Measurements from ENCODE around the gene EID1.

Gene EID1

GRCh38 chr15:48880070-48880634 lies 2.2 kb downstream of the EID1 start (continued):
- TF ChIP-seq ZBTB26 (tag by site-specific recombination; optimal IDR thresholded peaks at IDR 0.05) (no peak), MYNN (tag by site-specific recombination; IDR thresholded peaks at IDR 0.05; ENCODE audit: borderline replicate concordance) (no peak), ZEB2 (tag by site-specific recombination; IDR thresholded peaks at IDR 0.05) (0 out of 2 replicates have a peak, but pooled peaks have one; percentile 32), ZNF549 (tag by site-specific recombination; IDR thresholded peaks at IDR 0.05) (no peak), ZNF488 (tag by site-specific recombination; IDR thresholded peaks at IDR 0.05) (no peak), SALL2 (tag by site-specific recombination; IDR thresholded peaks at IDR 0.05; ENCODE audit: borderline replicate concordance) (no peak), GLIS2 (tag by site-specific recombination; IDR thresholded peaks at IDR 0.05) (no peak), ZNF473 (tag by site-specific recombination; IDR thresholded peaks at IDR 0.05) (no peak), YY1 (tag by site-specific recombination; IDR thresholded peaks at IDR 0.05) (no peak), ZXDB (tag by site-specific recombination; IDR thresholded peaks at IDR 0.05) (peak; percentile 30), ZNF311 (tag by site-specific recombination; IDR thresholded peaks at IDR 0.05; ENCODE audit: borderline replicate concordance) (no peak), ZNF791 (tag by site-specific recombination; IDR thresholded peaks at IDR 0.05) (no peak), ZSCAN18 (tag by site-specific recombination; IDR thresholded peaks at IDR 0.05) (no peak), ZNF654 (tag by site-specific recombination; IDR thresholded peaks at IDR 0.05; ENCODE audit: low read depth) (no peak), ZNF785 (tag by site-specific recombination; IDR thresholded peaks at IDR 0.05) (no peak), ZNF664 (tag by site-specific recombination; IDR thresholded peaks at IDR 0.05) (peak; percentile 15; the same call in 1 of the 2 replicates), ZNF610 (tag by site-specific recombination; IDR thresholded peaks at IDR 0.05; ENCODE audit: borderline replicate concordance) (no peak), YY2 (tag by site-specific recombination; IDR thresholded peaks at IDR 0.05) (no peak), KLF8 (tag by site-specific recombination; IDR thresholded peaks at IDR 0.05) (no peak), ZNF280C (tag by site-specific recombination; IDR thresholded peaks at IDR 0.05) (no peak), WT1 (tag by site-specific recombination; IDR thresholded peaks at IDR 0.05) (peak; percentile 53; the same call in 1 of the 2 replicates), ZNF623 (tag by site-specific recombination; IDR thresholded peaks at IDR 0.05) (no peak), ZBTB7A (tag by site-specific recombination; IDR thresholded peaks at IDR 0.05; ENCODE audit: low read depth) (no peak), ZNF202 (tag by site-specific recombination; IDR thresholded peaks at IDR 0.05; ENCODE audit: borderline replicate concordance) (no peak), ZBTB10 (tag by site-specific recombination; IDR thresholded peaks at IDR 0.05) (no peak), FEZF1 (tag by site-specific recombination; IDR thresholded peaks at IDR 0.05) (peak; percentile 56; the same call in 1 of the 2 replicates), KLF10 (tag by site-specific recombination; IDR thresholded peaks at IDR 0.05) (0 out of 2 replicates have a peak, but pooled peaks have one; percentile 36), ZNF747 (tag by site-specific recombination; IDR thresholded peaks at IDR 0.05) (no peak), ZNF621 (tag by site-specific recombination; IDR thresholded peaks at IDR 0.05) (no peak), ZNF449 (tag by site-specific recombination; IDR thresholded peaks at IDR 0.05) (no peak), SP7 (tag by site-specific recombination; IDR thresholded peaks at IDR 0.05) (peak; percentile 92), ZNF174 (tag by site-specific recombination; IDR thresholded peaks at IDR 0.05) (no peak)
